NCI-H2081 (cell line): ENCODE measurements around the gene INO80B.
"Not testable (repeated sequence)": the region's sequence is repeated elsewhere in the genome, so short reads cannot be mapped to it uniquely, and the experiment has no call there.

Experiments used
- DNase-seq, 2 experiments: peaks; one replicate each; lab custom pipeline; 2025; lab: John Stamatoyannopoulos, UW

INO80B gene

GRCh38 chr2:74425523-74425922 lies 29.4 kb upstream of the INO80B start:
- DNase-seq, result no peak

- no peak for DNase-seq
Observed at GRCh38 chr2:74426181-74426758, 28.6 kb upstream of the INO80B start.

- DNase-seq, result no peak
Observed at GRCh38 chr2:74427551-74427950, 27.3 kb upstream of the INO80B start.

GRCh38 chr2:74428675-74429074 lies 26.2 kb upstream of the INO80B start:
- DNase-seq, result no peak

GRCh38 chr2:74429487-74430451 lies 25.1 kb upstream of the INO80B start:
- no peak for DNase-seq

- DNase-seq, result no peak
Observed at GRCh38 chr2:74430502-74430901, 24.4 kb upstream of the INO80B start.

GRCh38 chr2:74436111-74436805 lies 18.6 kb upstream of the INO80B start:
- no peak for DNase-seq

GRCh38 chr2:74436848-74437695 lies 17.8 kb upstream of the INO80B start:
- DNase-seq, result no peak

- no peak for DNase-seq
Observed at GRCh38 chr2:74438248-74438647, 16.6 kb upstream of the INO80B start.

- no peak for DNase-seq
Observed at GRCh38 chr2:74439373-74439772, 15.5 kb upstream of the INO80B start.

GRCh38 chr2:74439803-74440377 lies 15.0 kb upstream of the INO80B start:
- no peak for DNase-seq

GRCh38 chr2:74440378-74441169 lies 14.3 kb upstream of the INO80B start:
- DNase-seq, result peak; percentile 78 to 88

- DNase-seq, result peak in 1 of 2 experiments; percentile 71
Observed at GRCh38 chr2:74441170-74441689, 13.7 kb upstream of the INO80B start.

- peak; percentile 73 to 77 for DNase-seq
Observed at GRCh38 chr2:74441690-74442482, 13.0 kb upstream of the INO80B start, which contains the start of gene RTKN. RTKN (minus strand) TSS chr2:74441937; CDS start chr2:74441816, 121 bp downstream.

- not testable (repeated sequence) for DNase-seq
Observed at GRCh38 chr2:74442483-74443297, 12.2 kb upstream of the INO80B start.

GRCh38 chr2:74444498-74445318 lies 10.2 kb upstream of the INO80B start:
- no peak for DNase-seq

GRCh38 chr2:74447230-74447999 lies 7.5 kb upstream of the INO80B start:
- DNase-seq, result no peak
